ENCODE results near the gene MTMR10.

Gene MTMR10

GRCh38 chr15:30919877-30920550 lies 71.4 kb downstream of the MTMR10 start:
- no peak for DNase-seq (ENCODE audit: low read depth)

DNA sequence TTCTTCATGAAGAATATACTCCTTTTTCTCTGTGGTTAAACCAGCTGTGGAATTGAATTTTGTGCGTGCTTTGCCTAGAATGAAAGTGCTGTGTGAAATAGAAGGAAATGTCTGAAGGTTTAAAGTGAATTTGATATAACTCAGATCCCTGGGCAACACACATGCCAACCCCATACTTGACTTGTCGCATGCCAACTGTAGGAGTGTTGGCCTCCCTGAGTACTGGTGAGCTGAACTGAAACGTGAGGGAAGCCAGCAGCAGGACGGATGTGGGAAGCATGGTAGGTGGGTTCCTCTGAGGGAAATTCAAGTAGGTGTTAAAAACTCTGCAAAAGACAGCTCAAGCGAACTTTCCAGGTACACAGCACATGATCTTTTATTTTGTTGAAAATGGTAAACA lies 73.1 kb downstream of the MTMR10 start:
- no peak for DNase-seq (ENCODE audit: low read depth)

GRCh38 chr15:30917675-30918074 lies 73.8 kb downstream of the MTMR10 start:
- DNase-seq (ENCODE audit: low read depth) = no peak

DNA sequence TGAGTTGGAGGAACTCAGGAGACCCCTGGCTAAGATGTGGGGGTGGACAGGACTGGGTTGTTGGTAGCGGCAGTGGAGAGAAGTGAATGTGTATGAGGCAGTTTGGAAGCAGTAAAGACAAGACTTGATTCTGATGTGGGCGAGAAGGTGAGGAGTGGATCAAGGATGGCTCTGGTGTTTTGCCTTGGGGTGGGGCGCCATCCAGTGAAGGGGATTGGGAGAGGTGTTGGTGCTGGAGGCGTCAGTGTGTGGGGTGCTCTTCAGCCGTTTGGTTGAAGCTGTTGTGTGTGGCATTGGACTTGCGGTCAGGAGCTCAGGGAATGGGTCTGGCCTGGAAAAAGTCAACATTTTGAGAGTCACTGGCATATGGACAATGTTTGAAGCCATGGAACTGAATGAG lies 74.4 kb downstream of the MTMR10 start:
- no peak for DNase-seq (ENCODE audit: low read depth)

DNA sequence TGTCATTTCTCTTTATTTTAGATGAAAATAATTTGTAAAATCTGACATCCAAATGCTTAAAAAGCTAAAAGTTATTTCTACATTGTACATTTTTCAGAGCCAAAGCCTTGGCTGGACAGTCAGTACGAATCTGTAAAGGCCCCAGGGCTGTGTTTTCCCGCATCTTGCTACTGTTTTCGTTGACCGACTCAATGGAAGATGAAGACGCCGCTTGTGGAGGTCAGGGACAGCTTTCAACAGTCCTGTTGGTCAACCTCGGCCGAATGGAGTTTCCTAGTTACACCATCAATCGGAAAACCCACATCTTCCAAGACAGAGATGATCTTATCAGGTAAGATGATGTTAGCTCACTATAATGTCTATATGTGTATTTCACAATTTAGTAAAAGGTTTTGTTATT lies 77.7 kb downstream of the MTMR10 start:
- DNase-seq (ENCODE audit: low read depth) = no peak

GRCh38 chr15:30906366-30906765 lies 85.1 kb downstream of the MTMR10 start:
- no peak for DNase-seq (ENCODE audit: low read depth)

DNA sequence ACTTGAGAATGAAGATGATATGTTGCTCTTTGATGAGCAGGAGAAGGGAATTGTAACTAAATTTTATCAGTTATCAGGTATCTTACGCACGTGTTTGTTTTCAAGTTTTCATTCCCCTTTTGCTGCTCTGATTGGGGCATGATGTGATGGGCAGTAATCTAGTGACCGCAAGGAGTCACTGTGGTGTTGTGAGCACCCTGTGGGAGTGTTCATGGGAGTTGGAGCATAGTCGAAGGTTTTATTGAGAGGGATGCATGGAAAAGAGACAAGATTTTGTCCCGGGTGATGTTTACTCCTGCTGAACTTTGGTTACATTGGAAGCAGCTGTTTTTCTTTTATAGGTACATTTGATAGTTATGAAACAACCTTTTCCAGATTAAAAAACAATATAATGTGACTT lies 85.6 kb downstream of the MTMR10 start:
- no peak for DNase-seq (ENCODE audit: low read depth)

DNA sequence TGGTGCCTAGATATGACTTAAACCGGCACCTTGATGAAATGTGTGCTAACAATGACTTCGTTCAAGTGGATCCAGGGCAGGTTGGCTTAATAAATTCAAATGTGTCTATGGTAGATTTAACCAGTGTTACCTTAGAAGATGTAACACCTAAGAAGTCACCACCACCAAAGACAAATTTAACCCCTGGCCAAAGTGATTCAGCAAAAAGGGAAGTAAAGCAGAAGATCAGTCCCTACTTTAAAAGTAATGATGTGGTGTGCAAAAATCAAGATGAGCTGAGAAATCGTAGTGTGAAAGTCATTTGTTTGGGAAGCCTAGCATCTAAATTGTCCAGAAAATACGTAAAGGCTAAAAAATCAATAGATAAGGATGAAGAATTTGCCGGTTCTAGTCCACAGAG lies 86.6 kb downstream of the MTMR10 start:
- DNase-seq (ENCODE audit: low read depth) = no peak

GRCh38 chr15:30903497-30904187 lies 87.8 kb downstream of the MTMR10 start, which contains the start of gene FAN1:
Gene FAN1 (plus strand): TSS chr15:30903915. CDS start chr15:30904664, 749 bp downstream.
- peak; percentile 64 for DNase-seq (ENCODE audit: low read depth)

DNA sequence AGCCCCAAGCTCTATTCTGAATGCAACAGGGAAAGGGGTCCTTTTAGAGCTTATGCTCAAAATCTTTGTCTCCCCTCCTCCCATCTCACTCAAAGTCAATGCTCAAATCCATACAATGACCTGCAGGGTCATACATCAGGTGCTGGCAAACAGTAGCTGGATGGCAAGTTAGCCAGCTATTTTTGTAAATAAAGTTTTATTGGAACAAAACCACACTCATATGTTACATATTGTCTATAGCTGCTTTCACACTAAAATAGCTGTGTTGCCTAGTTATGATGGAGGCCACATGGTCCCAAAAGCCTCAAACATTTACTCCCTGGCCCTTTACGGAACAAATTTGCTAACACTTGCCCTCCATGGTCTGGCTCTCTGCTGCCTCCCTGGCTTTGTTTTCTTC lies 89.5 kb downstream of the MTMR10 start:
- no peak for DNase-seq (ENCODE audit: low read depth)

DNA sequence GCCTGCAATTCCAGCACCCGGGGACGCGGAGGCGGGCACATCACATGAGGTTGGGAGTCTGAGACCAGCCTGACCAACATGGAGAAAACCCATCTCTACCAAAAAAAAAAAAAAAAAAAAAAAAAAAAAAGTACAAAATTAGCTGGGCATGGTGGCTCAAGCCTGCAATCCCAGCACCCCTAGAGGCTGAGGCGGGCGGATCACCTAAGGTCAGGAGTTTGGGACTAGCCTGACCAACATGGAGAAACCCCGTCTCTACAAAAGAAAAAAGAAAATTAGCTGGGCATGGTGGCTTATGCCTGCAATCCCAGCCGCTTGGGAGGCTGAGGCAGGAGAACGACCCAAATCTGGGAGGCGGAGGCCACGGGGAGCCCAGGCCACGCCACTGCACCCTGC lies 95.2 kb downstream of the MTMR10 start:
- DNase-seq (ENCODE audit: low read depth) = no peak

DNA sequence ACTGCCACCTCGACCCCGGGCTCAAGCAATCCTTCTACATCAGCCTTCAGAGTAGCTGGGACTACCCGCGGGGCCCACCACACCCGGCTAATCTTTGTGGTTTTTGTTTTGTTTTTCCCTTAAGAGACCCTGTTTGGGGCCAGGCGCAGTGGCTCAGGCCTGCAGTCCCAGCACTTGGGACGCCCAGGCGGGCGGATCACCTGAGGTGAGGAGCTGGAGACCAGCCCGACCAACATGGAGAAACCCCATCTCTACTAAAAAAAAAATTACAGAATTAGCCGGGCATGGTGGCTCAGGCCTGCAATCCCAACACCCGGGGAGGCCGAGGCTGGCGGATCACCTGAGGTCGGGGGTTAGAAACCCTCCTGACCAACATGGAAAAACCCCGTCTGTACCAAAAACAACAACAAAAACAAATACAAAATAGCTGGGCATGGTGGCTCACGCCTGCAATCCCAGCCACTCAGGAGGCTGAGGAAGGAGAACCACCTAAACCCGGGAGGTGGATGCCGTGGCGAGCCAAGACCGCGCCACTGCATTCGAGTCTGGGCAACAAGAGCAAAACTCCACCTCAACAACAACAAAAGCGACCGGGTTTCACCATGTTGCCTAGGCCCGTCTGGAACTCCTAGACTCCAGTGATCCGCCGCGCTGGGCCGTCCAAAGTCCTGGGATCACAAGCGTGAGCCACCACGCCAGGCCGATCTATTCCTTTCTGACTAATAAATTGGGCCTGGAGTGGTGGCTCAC lies 95.8 kb downstream of the MTMR10 start:
- DNase-seq (ENCODE audit: low read depth) = no peak

GRCh38 chr15:30889196-30889595 lies 102.2 kb downstream of the MTMR10 start:
- DNase-seq (ENCODE audit: low read depth) = no peak
